ENCODE measurements around the gene GREB1L.

GREB1L gene

DNA sequence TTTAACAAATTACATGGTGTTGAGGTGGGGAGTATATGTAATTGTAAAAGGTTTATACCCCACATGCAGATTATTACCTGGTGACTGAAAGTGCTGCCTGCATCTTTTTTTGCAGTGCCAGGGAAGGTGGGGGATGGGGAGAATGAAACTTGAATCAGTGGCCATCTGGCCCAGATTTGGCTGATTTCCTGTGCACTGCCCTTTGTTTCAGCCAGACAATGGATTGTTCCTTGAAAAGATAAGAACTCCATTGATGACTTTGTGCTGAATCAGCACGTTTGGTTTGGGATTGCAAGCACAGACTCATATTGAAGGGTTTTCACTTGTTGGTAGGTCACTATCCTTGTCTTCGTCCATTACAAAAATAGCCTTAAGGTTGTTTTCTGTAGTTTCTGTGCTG, 20.9 kb downstream of the GREB1L start:
- H3K27ac ChIP-seq = no peak overlapping the region
- TF ChIP-seq ZFX (IDR thresholded peaks at IDR 0.05) = no peak

DNA sequence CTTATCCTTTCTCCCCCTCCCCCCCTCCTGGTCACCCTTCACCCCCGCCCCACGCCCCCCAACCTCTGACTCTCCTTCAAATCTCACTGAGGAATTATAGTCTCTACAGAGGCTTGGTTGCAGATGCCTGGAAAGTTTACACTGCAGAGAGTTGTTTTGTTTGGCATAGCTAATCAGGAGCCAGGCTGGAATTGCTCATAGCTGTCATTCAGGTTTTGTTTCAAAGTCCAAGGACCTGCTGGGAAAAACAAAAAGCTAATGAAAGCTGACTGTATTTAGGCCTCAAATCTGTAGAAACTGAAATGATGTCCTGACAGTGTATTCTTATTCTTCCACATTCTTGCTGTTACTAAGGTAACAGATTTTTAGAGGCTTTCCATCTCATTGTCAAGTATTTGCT, 22.6 kb downstream of the GREB1L start:
- H3K27ac ChIP-seq = no peak overlapping the region
- TF ChIP-seq, protein P1, sequence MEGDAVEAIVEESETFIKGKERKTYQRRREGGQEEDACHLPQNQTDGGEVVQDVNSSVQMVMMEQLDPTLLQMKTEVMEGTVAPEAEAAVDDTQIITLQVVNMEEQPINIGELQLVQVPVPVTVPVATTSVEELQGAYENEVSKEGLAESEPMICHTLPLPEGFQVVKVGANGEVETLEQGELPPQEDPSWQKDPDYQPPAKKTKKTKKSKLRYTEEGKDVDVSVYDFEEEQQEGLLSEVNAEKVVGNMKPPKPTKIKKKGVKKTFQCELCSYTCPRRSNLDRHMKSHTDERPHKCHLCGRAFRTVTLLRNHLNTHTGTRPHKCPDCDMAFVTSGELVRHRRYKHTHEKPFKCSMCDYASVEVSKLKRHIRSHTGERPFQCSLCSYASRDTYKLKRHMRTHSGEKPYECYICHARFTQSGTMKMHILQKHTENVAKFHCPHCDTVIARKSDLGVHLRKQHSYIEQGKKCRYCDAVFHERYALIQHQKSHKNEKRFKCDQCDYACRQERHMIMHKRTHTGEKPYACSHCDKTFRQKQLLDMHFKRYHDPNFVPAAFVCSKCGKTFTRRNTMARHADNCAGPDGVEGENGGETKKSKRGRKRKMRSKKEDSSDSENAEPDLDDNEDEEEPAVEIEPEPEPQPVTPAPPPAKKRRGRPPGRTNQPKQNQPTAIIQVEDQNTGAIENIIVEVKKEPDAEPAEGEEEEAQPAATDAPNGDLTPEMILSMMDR (conservative IDR thresholded peaks at IDR 0.05) = no peak
- no peak for TF ChIP-seq ZFX (IDR thresholded peaks at IDR 0.05)

DNA sequence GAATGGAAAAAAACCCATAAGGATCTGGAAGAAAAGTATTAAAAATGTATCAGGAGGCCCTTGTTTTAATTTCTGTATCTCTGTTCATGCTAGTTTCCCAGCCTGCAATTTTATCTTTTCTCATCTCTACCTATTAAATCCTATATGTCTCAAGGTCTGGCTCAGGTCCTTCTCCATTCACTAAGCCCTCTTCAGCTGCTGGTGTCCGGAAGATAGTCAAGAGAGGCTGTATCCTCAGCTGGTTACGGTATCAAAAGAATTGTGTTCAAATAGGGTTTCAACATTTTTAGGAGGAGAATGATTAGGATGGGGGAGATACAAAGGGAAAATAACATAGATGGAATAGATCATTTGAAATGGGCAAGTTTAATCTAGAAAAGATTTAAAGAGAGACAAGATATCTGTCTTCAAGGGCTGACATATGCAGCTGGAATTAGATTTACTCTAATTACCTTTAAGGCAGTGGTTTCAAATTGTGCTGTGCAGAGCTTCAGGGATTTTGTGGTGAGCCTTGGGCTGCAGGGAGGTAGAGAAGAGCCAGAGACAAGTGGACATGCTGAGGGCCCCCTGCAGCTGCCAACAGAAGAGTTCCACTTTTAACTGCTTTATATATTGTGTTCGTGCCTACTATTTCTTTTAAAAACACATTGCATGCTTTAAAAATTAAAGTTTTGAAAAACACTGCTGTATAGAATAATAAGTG, 24.1 kb downstream of the GREB1L start:
- no peak overlapping the region for H3K27ac ChIP-seq
- TF ChIP-seq, protein P1 (conservative IDR thresholded peaks at IDR 0.05) = no peak
- TF ChIP-seq ZFX (IDR thresholded peaks at IDR 0.05) = no peak

DNA sequence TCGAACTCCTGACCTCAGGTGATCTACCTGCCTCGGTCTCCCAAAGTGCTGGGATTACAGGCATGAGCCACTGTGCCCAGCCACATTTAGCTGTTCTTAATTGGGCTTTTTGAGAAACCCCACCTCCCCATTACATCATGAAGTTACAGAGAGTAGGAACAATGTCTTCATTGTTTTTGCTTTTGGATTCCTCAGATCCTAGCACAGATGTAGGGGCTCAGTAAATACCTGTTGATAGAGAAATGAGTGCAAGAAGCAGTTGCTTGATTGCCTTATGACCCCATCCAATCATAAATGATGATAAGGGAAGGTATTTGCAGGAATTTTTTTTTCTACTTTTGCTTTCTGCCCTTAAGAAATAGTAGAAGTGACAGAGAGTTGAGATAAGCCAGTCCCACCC, 25.4 kb downstream of the GREB1L start:
- TF ChIP-seq, protein P1 (conservative IDR thresholded peaks at IDR 0.05) = no peak
- no peak for TF ChIP-seq ZFX (IDR thresholded peaks at IDR 0.05)

DNA sequence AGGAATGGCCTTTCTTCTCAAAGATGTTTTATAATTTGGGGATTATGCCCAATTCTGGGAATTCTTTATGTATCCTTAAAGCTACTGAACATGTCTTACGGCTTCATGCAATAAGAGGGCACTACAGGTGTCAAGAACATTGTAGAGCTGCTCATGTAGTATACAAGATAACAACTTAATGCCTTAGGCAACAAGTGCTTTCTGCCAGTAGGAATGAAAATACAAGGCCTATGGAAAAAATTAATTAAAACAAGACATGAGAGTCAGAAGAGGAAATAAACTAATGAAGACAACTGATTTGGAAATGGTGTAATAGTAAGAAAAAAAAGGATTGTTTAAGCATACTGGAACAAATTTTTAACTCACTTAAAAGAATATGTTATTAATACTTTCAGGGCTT, 27.3 kb downstream of the GREB1L start:
- TF ChIP-seq ZFX (IDR thresholded peaks at IDR 0.05) = no peak
- TF ChIP-seq, protein P1 (conservative IDR thresholded peaks at IDR 0.05) = no peak
- no peak overlapping the region for H3K27ac ChIP-seq

More for the DNA sequence above, 25.4 kb downstream of the GREB1L start:
- H3K27ac ChIP-seq = no peak overlapping the region

DNA sequence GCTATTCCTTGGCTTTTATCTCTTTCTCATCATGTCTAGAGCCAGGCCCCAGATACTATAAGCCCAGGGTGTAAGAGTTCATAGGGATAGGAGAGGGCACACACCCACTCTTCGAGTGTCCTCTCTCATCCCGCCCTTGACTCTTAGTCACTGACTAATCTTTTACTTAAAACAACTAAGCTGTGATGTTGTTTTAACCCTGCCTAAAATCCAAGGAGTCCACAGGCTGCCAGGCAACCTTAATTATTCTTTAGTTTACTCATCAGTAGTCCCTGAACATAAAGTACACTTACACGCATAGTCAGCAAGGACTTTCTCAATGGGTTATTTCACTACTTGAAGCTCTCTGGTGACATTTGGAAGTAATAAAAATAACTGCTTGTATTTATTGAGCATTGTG, 28.4 kb downstream of the GREB1L start:
- no peak overlapping the region; the same call in 1 of the 2 replicates for H3K27ac ChIP-seq
- TF ChIP-seq, protein P1 (conservative IDR thresholded peaks at IDR 0.05) = no peak
- no peak for TF ChIP-seq ZFX (IDR thresholded peaks at IDR 0.05)

DNA sequence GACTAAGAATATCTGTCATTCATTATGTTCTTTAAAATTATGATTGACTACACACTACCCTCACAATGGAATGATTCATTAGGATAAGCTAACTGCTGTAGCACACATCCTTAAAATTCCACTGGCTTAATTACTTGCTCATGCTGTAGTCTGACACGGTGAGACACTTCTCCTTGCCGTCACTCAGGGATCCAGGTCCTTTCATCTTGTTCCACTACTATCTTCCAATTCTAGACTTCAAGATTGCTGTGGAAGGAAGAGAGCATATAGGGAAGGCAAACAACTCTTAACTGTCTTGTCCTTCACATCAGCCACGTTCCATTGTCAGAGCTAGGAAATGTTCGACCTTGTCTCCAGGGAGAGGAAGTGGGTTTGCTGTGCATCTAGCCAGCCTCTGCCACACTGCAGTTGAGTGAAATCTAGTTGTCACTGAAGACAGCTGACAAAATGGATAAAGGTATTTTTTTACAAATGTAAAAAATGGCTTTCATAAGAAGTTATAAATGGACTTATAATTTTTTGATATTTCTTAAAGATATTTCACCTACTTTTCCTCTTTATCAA, 30.1 kb downstream of the GREB1L start:
- no peak overlapping the region for H3K27ac ChIP-seq
- TF ChIP-seq, protein P1 (conservative IDR thresholded peaks at IDR 0.05) = no peak
- no peak for TF ChIP-seq ZFX (IDR thresholded peaks at IDR 0.05)

DNA sequence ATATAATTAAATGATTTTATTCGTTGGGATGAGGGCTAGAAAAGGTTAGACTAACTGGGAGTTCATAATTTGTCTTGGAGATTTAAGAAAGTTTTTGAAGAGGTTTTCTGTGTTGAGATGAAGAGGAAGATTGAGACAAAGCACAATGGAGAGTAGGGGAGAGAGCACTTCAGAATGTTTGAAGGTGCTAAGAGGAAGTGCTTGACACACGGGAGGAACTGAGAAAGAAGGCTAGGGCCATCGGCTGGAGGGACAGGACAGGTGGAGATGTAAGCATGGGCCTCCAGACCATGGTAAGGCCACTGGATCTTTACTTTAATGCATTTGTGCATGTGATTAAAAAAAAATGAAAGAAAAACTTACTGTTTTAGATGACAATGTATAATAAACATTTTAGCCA, 31.5 kb downstream of the GREB1L start:
- H3K27ac ChIP-seq = no peak overlapping the region
- no peak for TF ChIP-seq ZFX (IDR thresholded peaks at IDR 0.05)
- TF ChIP-seq, protein P1 (conservative IDR thresholded peaks at IDR 0.05) = no peak
